HG03139 (cell line): ENCODE results near the gene RASGRP4.

Experiments used
- ATAC-seq: cut with Tn5 transposase; IDR thresholded peaks from one replicate; pipeline ENCODE4 v1.9.1; 2021; ENCODE audit not compliant: unreplicated experiment

The RASGRP4 gene

DNA sequence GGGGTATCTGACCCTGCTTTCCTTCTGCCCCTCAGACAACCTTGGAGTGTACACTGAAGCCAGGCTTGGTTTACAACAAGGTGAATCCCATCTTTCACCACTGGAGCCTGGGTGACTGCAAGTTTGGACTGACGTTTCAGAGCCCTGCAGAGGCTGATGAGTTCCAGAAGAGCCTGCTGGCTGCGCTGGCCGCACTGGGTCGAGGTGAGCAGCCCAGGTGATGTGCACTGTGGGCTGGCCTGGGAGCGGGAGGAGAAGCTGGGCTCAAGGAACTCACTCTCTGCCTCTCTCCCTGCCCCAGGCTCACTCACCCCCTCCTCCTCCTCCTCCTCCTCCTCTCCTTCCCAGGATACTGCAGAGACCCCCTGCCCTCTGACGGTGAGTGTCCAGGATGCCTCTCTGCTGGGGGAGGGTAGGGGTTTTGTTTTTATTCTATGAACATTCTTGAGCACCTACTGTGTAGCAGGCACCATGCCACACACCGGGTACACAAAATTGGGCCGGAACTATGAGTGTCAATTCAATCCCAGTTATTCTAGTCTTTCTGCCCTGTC lies 34.0 kb downstream of the RASGRP4 start:
- ATAC-seq, result no peak

DNA sequence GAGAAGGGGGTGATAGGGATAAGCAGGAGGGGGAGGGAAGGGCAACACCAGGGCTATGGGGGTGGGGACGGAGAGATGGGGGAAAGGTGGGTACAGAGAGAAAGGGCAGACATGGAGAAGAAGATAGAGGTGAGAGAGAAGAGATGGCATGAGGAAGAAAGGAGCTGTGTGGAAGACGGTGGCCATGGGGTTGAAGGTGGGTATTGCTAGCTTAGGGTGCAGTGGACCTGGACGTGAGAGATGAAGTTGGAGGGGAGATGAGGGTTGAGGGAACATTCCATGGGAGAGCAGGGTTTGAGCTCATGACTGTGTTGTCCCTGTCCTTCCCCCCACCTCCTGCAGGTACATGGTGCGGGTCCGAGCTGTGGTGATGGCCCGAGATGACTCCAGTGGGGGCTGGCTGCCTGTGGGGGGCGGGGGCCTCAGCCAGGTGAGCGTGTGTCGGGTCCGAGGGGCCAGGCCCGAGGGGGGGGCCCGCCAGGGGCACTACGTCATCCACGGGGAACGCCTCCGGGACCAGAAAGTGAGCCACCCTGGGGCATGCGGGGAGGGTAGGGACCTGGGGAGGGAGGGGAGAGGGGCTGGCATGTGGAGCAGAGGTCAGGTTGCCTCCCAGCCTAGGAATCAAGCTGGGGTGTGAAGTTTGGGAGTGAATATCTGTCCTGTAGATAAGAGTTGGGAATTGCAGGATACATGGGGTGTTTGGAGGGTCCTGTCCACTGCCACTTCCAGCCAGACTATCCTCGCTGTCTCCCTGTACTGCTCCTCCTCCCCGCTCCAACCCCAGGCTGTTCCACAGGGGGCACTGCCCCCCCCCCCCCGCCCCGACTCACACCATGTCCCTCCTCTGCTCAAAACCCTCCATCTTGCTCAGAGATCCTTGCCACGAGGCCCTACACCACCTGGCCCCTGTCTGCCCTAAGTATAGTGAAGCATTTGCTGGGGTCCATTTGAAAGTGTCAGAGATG lies 35.8 kb downstream of the RASGRP4 start:
- ATAC-seq, result no peak

DNA sequence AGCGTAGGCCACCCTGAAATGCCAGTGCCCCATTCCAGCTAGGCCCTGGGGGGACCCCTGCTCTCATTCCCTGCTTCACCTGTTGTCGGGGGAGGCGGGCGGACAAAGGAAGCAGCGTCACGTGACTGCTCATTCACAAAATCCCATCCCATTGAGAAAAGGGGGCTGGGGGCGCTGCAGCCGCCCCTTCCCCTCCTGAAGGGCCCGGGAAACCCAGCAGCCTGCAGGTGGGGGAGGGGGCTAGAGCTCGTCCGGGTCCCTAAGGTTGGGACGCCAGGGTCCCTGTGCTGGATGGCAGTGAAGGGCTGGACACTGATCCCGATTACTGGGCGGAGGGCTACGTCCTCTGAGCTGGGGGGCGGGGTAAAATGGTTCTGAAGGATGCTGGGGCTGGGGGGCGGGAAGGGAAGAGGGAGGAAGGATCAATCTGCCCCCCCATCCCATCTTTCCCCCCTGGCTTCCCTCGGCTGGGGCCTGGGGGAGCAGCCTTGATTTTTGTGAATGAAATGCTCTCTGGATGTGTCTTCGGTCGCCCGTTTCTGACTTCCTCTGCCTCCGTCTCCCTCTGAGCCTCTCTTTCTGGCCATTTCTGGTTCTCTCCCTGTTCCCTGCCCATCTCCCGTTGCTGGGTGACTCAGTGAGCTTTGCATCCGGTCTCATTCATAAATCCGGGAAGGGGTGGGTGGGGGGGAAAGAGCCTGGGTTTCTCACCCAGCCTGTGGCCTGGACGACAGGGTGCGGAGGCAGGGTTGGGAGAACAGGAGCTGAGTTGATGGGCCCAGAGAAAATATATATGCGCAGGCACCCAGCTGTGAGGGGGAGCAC lies 36.7 kb downstream of the RASGRP4 start:
- ATAC-seq, result no peak

DNA sequence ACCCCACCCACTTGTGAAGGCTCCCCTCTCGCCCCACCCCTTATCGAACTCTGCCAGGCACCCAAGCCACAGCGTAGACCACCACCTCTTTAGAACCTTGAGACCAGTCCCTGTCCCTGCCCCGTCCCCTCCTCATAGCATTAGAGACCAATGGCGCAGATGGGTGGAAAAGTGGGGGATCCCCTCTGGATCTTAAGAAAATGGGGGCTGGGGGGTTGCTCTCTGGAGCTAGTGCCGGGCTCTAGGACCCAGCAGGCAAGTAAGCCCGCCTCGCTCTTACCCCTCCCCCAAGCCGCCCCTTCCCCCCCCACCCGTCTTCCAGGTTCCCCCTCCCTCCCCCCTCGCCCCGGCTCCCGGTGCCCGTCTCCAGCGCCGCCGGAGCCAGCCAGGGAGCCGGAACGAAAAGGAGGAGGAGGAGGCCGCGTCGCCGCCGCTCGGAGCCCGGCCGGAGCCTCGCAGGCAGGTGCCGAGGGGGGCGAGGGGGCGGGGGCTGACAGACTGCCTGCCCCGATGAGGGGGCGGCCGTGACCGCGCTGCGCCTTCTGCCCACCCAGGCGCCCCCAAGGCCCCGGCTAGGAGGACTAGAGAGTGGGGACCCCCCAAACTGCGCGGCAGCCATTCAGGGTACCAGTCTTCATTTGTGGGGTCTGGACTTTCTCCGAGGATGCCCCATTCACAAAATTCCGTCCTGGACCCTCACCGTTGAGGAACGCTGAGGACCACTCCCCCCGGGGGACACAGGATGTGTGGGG lies 37.5 kb downstream of the RASGRP4 start, which contains the start of gene SPRED3:
SPRED3 (plus strand) TSS at position 349 of the 752 bp plus-strand sequence. CDS start 1,606 bp downstream, outside the sequence.
- no peak for ATAC-seq

DNA sequence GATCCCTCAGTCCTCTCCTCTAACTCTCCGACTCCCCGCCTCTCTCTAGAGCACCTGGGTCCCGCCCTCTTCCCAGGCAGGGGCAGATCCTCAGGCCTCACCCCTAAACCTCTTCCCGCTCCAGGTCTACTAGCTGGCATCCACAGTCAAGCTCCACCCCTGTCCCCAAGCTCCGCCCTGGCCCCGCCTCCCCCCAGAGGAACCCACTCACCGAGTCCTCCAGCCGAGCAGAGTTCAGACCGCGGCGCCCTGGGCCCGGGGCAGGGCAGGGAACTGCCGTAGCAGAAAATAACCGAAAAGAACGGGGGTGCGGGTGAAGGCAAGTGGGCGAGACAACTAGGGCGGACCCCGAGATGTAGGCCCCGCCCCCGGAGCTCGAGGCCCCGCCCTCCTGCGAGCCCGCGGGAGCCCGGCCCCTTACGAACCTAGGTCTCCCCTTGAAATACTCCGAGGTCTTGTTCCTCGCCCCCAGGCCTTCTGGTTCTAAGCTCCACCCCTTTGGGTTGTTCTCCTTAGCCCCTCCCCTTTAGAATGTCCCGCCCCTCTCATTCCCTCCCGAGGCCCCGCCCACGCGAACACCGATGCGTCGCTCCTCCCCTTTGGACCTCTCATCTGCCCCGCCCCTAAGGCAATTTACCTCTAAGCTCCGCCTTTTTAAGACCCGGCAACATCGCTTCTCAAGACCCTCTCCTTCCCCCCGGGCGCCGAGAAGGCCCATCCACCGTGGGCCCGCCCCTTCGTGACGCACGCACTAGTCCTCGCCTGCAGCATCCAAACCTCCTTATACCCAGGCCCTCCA lies 38.3 kb downstream of the RASGRP4 start, which contains the start of gene GGN:
GGN (minus strand) TSS at position 485 of the 799 bp plus-strand sequence. CDS start 773 bp downstream, outside the sequence.
- ATAC-seq, result no peak

DNA sequence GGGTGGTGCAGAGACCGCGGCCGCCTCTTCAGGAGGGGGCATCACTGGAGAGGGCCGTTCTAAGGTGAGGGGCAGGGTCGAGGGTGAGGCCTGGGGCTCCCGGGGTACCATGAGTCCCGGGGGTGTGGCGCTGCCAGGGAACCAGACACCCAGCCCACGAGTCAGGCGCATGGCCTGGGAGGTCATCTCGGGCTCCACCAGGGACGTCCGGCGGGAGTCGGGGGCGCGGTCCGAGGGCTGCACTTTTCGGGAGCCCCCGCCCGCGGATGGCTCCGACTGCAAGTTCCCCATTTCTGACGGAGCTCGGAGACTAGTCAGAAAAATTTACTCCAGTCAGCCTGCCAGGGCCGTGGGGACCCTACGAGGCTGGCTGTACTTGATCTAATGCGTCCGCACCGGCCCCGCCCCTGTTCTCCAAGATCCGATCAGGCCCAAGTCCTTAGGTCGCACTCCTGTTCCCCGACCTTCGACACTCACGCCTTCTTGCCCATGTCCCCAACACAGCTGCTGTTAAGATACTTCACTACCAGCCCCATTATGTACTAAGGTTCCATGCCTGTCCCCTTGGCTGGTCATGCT lies 39.0 kb downstream of the RASGRP4 start:
- no peak for ATAC-seq

- ATAC-seq, result no peak
These were observed 39.6 kb downstream of the RASGRP4 start for GRCh38 chr19:38386300-38386970.

GRCh38 chr19:38385804-38386257 lies 40.2 kb downstream of the RASGRP4 start:
- ATAC-seq, result no peak

DNA sequence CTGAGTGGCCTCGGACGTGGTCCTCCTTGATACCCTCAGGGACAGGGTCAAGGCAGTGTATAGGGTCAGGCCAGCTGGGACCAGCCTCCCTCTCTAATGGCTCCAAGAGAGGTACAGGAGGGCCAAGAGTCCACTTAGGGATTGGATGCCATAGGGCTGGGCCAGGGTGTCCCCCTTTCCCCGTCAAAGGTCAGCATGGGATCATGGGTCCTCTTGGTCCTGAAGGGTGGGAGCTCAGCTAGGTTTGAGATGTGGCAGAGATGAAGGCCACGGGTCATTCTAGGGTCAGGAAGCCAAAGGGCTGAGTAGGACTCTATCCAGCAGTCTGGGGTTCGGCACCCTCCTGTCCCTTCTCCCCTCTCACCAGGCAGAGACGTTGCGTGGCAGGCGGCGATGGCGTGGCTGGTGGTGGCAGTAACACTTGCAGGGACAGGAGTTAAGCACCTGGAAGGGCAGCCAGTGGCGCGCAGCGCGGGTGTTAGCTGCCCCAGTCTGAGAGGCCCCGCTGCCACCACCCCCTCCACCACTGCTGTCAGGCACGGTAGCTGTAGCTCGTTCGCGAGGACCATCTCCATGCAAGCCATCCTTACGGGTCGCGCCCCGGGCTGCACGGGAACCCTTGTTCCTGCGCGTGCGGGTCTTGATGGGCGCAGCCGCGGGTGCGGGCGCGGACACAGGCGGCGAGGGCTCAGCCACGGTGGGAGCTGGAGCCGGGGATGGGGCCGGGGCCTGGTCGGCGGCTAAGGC lies 40.8 kb downstream of the RASGRP4 start:
- ATAC-seq, result no peak

DNA sequence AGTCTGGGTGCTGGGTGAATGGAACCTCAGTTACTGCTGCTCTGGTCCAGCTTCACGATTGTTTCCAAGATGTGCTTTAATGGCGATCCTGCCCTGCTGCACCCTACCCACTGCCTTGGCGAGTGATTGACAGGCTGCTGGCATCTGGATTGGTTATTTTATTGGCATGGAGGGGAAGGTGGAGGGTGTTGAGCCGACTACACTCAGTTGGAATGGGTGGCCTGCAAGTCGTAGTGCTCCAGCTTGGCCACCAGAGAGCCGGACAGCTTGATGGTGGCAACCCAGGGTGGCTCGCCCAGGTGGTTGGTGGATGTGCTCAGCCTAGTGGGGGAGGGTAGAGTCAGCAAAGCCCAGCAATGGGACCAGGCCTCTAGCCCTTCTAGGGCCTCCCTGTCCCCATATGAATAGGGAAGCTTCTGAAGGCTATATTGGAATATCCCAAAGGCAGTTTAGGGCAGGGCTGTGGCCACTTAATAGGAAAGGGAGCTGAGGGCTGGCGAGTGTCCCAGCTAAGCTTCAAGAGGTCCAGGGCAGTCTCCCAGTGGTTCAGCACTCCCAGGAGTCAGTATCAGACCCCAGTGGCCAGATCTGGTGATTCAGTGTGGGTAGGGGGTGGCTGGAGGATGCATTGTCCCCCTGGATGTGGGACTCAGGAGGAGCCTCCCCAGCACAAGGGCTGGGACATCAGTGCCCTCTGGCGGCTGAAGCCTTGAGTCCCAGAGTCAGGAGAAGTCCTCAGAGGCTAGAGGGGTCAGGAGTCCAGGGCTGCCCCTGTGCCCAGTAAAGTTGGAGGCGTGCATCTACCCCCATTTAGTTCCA lies 41.6 kb downstream of the RASGRP4 start:
- ATAC-seq, result no peak

GRCh38 chr19:38383743-38384142 lies 42.3 kb downstream of the RASGRP4 start:
- no peak for ATAC-seq

DNA sequence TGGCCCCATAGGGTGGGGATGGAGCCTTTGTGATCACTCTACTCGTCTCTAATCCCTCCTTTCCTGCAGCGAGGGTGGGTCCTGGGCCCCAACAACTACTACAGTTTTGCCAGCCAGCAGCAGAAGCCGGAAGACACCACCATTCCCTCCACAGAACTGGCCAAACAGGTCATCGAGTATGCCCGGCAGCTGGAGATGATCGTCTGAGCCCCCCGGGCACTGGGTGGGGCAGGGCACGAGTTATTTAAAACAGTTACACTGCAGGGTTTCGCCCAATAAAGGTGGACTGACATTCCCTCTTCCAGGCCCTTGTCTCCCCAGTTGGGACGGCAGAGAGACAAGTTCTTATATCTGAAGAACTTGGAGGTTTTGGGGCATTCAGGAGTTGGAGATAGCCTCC lies 42.8 kb downstream of the RASGRP4 start:
- no peak for ATAC-seq

- ATAC-seq, result no peak
These were observed 44.9 kb downstream of the RASGRP4 start for GRCh38 chr19:38381138-38381537.

- no peak for ATAC-seq
These were observed 47.2 kb downstream of the RASGRP4 start for GRCh38 chr19:38378866-38379265.

DNA sequence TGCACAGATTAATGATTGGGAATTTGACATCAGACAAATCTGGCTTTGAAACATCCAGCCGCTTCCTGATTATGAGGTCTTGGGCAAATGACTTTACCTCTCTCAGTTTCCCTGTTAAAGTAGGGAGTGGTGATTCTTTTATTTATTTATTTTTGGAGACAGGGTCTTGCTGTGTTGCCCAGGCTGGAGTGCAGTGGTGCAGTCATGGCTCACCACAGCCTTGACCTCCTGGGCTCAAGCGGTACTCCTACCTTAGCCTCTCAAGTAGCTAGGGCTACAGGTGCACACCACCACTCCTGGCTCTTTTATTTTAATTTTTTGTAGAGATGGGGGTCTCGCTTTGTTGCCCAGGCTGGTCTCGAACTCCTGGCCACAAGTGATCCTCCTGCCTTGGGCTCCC lies 49.0 kb downstream of the RASGRP4 start:
- ATAC-seq, result no peak

DNA sequence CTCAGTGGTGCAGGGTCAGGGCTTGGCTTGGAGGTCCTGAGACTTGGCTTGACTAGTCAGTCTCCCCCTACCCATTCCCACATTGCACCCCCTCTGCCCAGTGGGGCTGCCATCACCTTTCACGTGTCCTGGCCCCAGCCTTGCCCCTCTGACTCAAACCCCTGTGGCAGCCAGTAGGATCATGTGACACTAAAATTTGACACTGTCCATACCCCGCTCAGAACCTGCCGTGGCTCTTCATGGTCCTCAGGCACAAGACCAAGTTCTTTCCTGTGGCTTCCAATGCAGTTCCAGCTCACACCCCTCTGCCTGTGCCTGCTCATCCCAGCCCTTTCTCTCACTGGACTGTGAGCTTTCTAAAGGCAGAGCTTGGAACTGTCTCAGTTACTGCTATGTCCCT lies 49.4 kb downstream of the RASGRP4 start:
- ATAC-seq, result no peak

- no peak for ATAC-seq
These were observed 50.3 kb downstream of the RASGRP4 start for GRCh38 chr19:38375748-38376147.
